Lower leg skin (tissue), 3 donors: ENCODE data around the gene INPP5B.

Experiments used
- POLR2A ChIP-seq, 2 donors: fragments of 450-650 bp; IDR thresholded peaks; one replicate each; pipeline ENCODE4 v1.6.1; 2016 to 2017; ENCODE audit warnings: antibody characterized with exemption in 2 of 2, mild to moderate bottlenecking in 1 of 2, moderate library complexity in 1 of 2
- TF ChIP-seq, protein P1 (sequence below), 3 donors: fragments of 450-650 bp; IDR thresholded peaks; one replicate each; pipeline ENCODE4 v1.5.1; 2016; ENCODE audit warnings: antibody characterized with exemption in 3 of 3, mild to moderate bottlenecking in 3 of 3, moderate library complexity in 2 of 3

DNA sequence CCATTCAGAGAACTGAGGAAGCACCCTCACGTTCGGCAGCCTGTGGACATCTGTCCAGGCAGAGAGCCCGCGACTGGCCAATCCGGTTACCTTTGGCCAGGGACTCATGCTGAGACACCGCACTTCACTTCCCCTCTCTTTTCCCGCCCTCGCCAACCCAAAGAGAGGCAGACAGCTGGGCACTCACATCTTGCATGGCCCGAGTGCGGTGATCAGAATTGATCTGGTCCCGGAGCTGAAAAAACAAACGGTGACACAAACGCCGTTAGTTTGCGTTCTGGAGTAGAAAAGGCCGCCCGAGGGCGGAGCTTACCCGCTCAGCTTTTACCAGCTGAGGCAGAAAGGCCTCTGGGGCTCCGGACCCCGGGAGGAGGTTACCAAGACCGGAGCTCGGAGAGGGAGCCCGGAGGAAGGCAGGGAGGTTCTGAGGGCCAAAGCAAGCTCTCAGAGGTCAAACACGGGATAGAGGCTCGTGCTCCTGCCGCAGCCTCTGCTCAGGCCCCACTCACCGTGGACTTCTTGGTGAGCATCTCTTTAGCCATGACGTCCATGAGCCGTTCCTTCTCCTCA lies 42.6 kb upstream of the INPP5B start:
- TF ChIP-seq, protein P1, sequence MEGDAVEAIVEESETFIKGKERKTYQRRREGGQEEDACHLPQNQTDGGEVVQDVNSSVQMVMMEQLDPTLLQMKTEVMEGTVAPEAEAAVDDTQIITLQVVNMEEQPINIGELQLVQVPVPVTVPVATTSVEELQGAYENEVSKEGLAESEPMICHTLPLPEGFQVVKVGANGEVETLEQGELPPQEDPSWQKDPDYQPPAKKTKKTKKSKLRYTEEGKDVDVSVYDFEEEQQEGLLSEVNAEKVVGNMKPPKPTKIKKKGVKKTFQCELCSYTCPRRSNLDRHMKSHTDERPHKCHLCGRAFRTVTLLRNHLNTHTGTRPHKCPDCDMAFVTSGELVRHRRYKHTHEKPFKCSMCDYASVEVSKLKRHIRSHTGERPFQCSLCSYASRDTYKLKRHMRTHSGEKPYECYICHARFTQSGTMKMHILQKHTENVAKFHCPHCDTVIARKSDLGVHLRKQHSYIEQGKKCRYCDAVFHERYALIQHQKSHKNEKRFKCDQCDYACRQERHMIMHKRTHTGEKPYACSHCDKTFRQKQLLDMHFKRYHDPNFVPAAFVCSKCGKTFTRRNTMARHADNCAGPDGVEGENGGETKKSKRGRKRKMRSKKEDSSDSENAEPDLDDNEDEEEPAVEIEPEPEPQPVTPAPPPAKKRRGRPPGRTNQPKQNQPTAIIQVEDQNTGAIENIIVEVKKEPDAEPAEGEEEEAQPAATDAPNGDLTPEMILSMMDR (IDR thresholded peaks at IDR 0.05), result no peak
- no peak for TF ChIP-seq POLR2A (IDR thresholded peaks at IDR 0.05)
